GM12891 (cell line): ENCODE data around the gene LSG1.

ENCODE experiments used
- POLR2A ChIP-seq: IDR thresholded peaks from 2 replicates; pipeline ENCODE4 v1.6.1; 2011; ENCODE audit warnings: low read depth, low read length, control low read depth
- POLR2AphosphoS5 ChIP-seq: IDR thresholded peaks from 2 replicates; pipeline ENCODE4 v1.6.1; 2011; ENCODE audit warnings: low read depth, low read length, control low read depth
- TAF1 ChIP-seq: IDR thresholded peaks from 2 replicates; pipeline ENCODE4 v1.6.1; 2011; ENCODE audit warnings: low read depth, low read length, control low read depth

DNA sequence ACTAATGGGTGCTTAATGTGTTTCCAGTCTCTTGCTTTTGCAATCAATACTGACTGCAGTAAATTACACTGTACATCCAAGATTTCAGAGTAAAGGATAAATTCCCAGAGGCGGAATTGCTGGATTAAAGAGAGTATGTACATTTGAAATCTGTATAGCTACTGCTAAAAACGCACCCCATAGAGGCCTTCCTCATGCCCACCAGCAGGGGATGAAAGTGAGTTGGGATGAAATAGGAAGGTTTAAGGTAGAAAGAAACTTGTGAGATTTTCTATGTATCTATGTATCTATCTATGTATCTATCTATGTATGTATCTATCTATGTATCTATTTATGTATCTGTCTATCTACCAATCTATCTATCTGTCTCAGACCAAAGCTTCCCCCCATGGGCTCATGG is 67.2 kb downstream of the LSG1 start:
- no peak for TF ChIP-seq POLR2AphosphoS5
- TF ChIP-seq TAF1 = no peak
- TF ChIP-seq POLR2A = no peak
